Measurements from ENCODE around the gene OR6C74.

Gene OR6C74

DNA sequence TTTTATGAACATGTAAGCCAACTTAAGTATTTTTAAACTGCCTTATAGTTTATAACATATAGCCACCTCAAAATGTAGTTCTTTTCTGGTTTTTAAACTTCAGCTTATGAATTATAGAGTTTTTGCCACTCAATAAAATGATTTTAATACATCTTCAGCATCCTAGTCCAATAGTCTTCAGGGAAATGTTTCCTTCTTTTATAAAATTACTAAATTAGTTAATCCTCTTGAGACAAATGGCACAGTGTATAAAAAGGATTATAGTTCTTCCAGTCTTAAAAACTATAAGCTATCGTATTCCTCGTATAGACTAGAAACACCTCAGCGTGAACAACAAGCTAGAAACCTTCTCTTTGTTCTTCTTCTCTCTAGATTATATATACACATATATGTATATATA lies at the start of gene OR6C74:
Gene OR6C74 (plus strand): TSS at position 301 of the 400 bp plus-strand sequence. CDS start 2,679 bp downstream, outside the sequence.
- no peak for DNase-seq

DNA sequence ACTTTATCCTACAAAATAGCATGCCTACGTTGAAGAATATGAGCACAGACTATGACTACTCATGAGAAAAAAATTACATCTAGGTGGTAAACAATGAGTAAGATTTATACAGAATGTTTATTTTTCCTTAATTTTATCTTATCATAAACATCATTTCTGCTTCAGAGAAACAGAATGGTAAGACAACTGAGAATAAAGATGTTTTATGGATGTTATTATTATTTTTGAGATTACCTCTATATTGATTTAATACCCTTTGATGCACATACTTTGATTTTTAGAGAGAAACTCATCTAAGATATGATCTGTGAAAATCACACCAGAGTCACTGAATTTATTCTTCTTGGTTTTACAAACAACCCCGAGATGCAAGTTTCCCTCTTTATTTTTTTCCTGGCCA lies 23.7 kb upstream of the OR6C74 start, which contains the start of gene OR10A7:
Gene OR10A7 (plus strand): TSS at position 301 of the 400 bp plus-strand sequence. CDS start 0 bp downstream, at position 301.
- no peak for DNase-seq

DNA sequence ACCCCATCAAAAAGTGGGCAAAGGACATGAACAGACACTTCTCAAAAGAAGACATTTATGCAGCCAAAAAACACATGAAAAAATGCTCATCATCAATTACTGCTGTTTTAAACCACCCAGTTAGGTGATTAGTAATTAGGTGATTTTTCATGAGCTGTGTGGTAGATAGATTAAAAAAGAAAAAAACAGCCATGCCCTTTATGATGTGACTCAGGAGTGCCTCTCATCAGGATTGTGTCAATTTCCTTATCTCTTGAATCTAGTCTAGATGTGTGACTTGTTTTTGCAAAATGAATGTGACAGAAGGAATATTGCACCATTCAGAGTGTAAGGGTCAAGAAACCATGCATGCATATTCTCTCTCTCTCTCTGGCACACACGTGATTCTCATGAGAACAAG lies 17.9 kb upstream of the OR6C74 start:
- DNase-seq = no peak

DNA sequence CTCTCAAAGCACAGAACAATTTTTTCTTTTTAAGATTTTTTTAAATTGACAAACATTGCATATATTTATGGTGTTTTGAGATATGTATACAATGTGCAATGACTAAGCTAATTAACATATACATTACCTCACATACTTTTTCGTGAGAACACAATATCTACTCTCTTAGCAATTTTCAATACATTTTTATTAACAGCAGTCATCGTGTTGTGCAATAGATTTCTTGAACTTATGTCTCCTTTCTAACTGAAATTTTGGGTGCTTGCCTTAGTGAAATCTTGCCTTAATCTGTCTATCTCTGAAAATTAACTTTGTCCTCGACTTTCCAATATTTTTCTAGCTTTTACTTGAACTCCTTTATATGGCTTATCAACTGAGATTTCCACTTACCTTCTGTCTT lies 16.8 kb upstream of the OR6C74 start:
- no peak for DNase-seq

- DNase-seq = no peak
Measured at GRCh38 chr12:55246159-55246558, 1.8 kb downstream of the OR6C74 start.

DNA sequence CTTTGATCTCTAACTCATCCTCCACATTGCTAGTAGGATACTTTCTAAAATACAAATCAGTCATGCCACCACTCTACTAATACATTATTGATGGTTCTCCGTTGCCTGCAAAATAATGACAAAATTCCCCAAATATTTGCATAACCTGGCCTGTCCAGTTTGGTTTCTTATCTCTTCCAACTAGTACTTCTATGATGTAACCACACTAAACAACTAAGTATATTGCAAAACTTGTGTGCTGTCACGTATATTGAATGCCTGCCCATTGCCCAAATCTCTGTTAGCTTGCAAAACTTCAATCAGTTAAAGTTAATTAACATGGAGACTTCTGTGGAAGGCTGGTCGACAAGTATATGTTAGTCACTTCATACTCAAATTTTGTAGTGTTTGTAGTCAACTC lies 6.5 kb downstream of the OR6C74 start:
- no peak for DNase-seq

- DNase-seq = no peak
Measured at GRCh38 chr12:55253281-55253680, 8.9 kb downstream of the OR6C74 start.

- DNase-seq = no peak
Measured at GRCh38 chr12:55256831-55257230, 12.4 kb downstream of the OR6C74 start.

GRCh38 chr12:55258303-55258702 lies 13.9 kb downstream of the OR6C74 start:
- no peak for DNase-seq

DNA sequence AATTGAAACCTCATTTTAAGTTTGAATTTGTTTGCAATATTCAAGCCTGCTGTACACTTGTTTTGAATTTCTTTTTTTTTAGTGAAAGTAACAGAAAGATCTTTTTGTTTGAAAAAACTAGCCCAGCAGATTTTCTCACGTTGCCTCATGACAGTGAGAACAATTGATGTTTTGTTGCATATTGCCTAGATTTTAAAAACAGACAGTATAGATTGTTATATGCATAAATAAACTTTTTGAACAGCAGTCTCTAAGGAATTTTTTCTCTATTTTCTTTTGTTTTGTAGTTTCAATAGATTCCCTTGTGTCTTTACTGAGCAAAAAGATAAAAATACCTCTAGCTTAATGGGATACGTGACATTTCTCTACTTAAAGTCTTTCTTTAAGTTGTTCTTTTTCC lies 36.6 kb downstream of the OR6C74 start:
- no peak for DNase-seq

- no peak for DNase-seq
Measured at GRCh38 chr12:55289999-55290398, 45.6 kb downstream of the OR6C74 start.
